ENCODE results near the gene SLC38A10.

SLC38A10 gene

GRCh38 chr17:81315885-81316391, 20.8 kb upstream of the SLC38A10 start:
- Histone ChIP-seq H3K9ac (no peak overlapping the region), H3K4me3 (ENCODE audit: low read depth, low read length) (no peak overlapping the region), H3K79me2 (no peaks in the 10 kb centered on the region), H3K27me3 (ENCODE audit: control insufficient read depth, insufficient read depth, low read length) (no peaks in the 10 kb centered on the region), H3K4me2 (ENCODE audit: low read length) (no peak overlapping the region), H3K9me3 (ENCODE audit: control insufficient read depth, low read length) (no peaks in the 10 kb centered on the region), H3K4me1 (no peaks in the 10 kb centered on the region), H3K27ac (no peak overlapping the region), H2AFZ (no peak overlapping the region), H3K36me3 (ENCODE audit: control insufficient read depth, insufficient read depth, low read length) (no peaks in the 10 kb centered on the region)
- no peak for TF ChIP-seq CTCF (IDR thresholded peaks at IDR 0.05)

DNA sequence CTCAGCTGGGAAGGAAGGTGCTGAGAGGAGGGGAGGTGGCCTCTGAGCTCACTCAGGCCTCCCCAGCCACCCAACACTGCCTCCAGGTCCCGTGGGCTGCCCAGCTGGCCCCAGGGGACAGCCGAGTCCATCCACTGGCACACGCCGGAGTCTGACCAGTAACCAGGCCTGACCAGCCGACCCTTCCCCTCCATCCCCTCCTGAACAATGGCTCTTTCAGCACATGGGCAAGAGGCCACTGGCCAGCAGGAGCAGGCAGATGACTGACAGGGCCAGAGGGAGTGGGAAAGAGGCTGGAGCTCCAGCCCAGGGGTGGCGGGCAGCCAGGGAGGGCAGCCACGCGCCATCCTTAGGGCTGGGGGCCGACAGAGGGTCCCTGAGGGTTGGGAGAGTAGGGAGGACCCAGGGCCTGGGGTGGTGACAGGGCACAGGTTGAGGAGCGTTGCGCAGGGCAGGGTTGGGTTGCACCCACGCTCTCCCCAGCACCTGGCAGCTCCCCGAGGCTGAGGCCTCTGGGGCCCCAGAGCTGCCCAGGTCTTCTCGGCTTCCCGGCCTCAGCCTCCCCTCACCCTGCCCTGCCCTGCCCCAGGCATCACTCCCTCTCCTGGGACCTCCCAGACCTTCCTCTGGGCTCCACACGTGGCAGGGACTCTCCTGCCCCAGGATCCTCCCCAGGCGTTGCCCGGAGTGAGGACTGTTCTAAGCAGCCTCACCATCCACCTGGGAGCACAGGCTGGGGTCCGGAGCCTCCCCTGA, 20.2 kb upstream of the SLC38A10 start:
- TF ChIP-seq CTCF (IDR thresholded peaks at IDR 0.05) = no peak
- H3K9me3 ChIP-seq (ENCODE audit: control insufficient read depth, low read length) = no peaks in the 10 kb centered on the region
- no peak overlapping the region for H3K4me2 ChIP-seq (ENCODE audit: low read length)
- no peaks in the 10 kb centered on the region for H3K79me2 ChIP-seq
- no peak overlapping the region for H3K9ac ChIP-seq
- no peak overlapping the region for H3K4me3 ChIP-seq (ENCODE audit: low read depth, low read length)
- H3K36me3 ChIP-seq (ENCODE audit: control insufficient read depth, insufficient read depth, low read length) = no peaks in the 10 kb centered on the region
- no peak overlapping the region for H2AFZ ChIP-seq
- no peaks in the 10 kb centered on the region for H3K4me1 ChIP-seq
- no peaks in the 10 kb centered on the region for H3K27me3 ChIP-seq (ENCODE audit: control insufficient read depth, insufficient read depth, low read length)
- H3K27ac ChIP-seq = no peak overlapping the region

DNA sequence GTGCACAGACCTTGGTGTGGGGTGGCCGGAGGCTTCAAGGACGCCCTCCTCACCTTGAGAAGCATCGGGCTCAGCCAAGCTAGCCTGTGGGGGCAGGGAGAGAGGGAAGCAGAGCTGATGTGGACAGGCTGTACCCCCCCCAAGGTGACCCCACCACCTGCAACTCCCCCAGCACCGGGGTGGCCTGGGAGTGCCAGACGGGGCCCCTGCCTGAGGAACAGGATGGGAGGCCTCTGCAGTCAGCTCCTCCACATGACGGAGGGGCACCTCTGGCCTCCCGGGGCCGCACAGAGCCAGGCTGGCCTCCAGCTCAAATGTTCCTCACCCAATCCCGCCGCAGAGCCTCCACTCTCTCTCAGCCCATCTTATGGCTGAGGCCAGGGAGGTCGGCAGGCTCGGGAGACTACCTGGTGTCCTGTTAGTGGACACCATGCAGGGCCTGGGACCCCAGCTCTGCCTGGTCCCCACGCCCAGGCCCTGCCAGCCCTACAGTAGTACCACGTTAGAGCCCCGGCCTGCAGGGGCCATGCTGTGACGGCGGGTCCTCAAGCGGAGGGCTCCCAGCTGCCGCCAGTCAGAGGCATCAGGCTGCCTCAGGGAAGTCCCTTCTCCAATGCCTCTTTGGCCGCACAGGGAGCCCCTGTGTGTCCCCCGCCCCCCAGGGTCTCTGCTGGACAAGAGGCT, 19.4 kb upstream of the SLC38A10 start:
- H3K9ac ChIP-seq = no peak overlapping the region
- no peaks in the 10 kb centered on the region for H3K27me3 ChIP-seq (ENCODE audit: control insufficient read depth, insufficient read depth, low read length)
- no peak overlapping the region for H3K4me3 ChIP-seq (ENCODE audit: low read depth, low read length)
- no peaks in the 10 kb centered on the region for H3K9me3 ChIP-seq (ENCODE audit: control insufficient read depth, low read length)
- H2AFZ ChIP-seq = no peak overlapping the region
- peaks cover 8% of the 10 kb centered on the region for H3K4me1 ChIP-seq
- no peak for TF ChIP-seq CTCF (IDR thresholded peaks at IDR 0.05)
- no peaks in the 10 kb centered on the region for H3K79me2 ChIP-seq
- H3K4me2 ChIP-seq (ENCODE audit: low read length) = no peak overlapping the region
- no peak overlapping the region for H3K27ac ChIP-seq
- no peaks in the 10 kb centered on the region for H3K36me3 ChIP-seq (ENCODE audit: control insufficient read depth, insufficient read depth, low read length)

DNA sequence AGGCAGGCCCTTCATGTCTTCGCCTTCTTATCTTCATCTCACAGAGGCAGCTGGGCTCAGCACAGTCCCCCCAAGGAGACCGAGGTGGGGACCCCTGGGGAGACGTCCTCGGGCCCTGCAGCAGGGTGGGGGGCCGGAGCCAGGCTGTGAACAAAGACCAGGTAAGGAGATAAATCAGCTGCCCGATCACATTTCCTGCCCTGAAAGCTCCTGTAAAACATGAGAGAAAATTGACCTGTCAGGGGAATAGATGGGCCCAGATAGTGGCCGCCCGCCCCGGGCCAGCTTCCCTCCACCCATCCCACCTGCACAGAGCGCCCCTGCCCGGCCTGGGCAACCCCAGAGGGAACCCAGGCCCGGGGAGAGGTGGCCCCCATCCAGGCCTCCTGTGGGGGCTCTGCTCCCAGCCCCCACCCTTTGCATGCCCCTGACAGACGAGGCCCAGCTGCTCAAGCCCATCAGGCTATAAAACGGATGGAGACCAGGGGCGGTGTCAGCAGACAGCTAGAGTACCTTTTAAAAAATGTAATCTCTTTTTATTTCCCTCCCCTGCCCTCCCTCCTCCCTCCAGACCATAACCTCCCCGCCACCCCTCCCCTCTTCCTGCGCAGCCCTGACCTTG, 18.8 kb upstream of the SLC38A10 start:
- no peaks in the 10 kb centered on the region for H3K9me3 ChIP-seq (ENCODE audit: control insufficient read depth, low read length)
- no peak overlapping the region for H3K4me3 ChIP-seq (ENCODE audit: low read depth, low read length)
- no peaks in the 10 kb centered on the region for H3K36me3 ChIP-seq (ENCODE audit: control insufficient read depth, insufficient read depth, low read length)
- peaks cover 14% of the 10 kb centered on the region for H3K4me1 ChIP-seq
- no peaks in the 10 kb centered on the region for H3K79me2 ChIP-seq
- no peak overlapping the region for H3K4me2 ChIP-seq (ENCODE audit: low read length)
- no peak overlapping the region for H2AFZ ChIP-seq
- no peak overlapping the region for H3K27ac ChIP-seq
- H3K9ac ChIP-seq = no peak overlapping the region
- no peak for TF ChIP-seq CTCF (IDR thresholded peaks at IDR 0.05)
- no peaks in the 10 kb centered on the region for H3K27me3 ChIP-seq (ENCODE audit: control insufficient read depth, insufficient read depth, low read length)

All from parathyroid adenoma (tissue), 2 donors.